GM19372 (cell line): ENCODE measurements around the gene AAGAB.

Source experiments
- ATAC-seq: cut with Tn5 transposase; IDR thresholded peaks from one replicate; pipeline ENCODE4 v1.9.1; 2021; ENCODE audit warnings: mild to moderate bottlenecking, low read depth, moderate library complexity; ENCODE audit not compliant: unreplicated experiment

The AAGAB gene

GRCh38 chr15:67190326-67190725, 64.1 kb downstream of the AAGAB start:
- no peak for ATAC-seq

- no peak for ATAC-seq
Measured at GRCh38 chr15:67189326-67190051, 65.0 kb downstream of the AAGAB start.

GRCh38 chr15:67188551-67189218, 65.8 kb downstream of the AAGAB start:
- ATAC-seq, result no peak

- ATAC-seq, result no peak
Measured at GRCh38 chr15:67187351-67187854, 67.1 kb downstream of the AAGAB start.

DNA sequence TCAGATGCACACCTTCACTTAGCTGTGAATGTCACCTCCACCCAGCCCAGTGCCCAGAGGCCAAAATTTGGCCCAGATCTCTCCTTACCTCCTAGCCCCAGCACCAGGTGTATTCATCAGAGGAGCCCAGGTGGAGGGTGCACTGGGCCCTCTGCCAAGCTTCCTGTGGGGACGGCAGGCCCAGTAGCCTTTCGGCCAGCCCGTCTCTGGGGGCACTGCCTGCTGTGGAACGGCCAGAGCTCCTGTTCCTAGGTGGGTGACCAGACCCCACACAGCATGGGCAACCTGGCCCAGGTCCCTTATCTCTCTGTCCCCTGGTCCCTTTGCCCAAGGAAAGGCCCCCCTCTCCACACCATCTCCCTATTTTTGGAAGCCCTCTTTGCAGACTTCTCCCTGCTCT, 67.8 kb downstream of the AAGAB start:
- no peak for ATAC-seq

DNA sequence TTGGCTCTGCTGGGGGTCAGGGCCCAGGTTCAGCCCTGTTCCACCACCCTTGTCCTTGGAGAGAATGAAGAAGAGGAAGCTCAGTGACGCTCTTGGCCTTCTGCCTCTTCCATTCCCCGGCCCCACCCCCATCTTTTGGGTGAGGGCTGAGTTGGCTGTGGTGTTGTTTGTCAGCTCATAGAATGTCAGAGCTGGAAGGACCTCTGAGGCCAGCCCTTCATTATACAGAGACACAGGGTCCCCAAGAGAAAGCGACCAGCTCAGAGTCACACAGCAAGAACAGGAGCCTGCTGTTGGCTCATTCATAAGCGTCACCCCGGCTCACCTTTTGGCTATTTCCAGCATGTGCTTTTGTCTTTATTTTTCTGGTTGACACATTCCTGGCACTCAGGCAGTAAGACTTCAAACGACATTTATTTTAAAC, 68.2 kb downstream of the AAGAB start:
- ATAC-seq, result no peak

- no peak for ATAC-seq
Measured at GRCh38 chr15:67185621-67186225, 68.7 kb downstream of the AAGAB start.

GRCh38 chr15:67185051-67185450, 69.4 kb downstream of the AAGAB start:
- no peak for ATAC-seq

DNA sequence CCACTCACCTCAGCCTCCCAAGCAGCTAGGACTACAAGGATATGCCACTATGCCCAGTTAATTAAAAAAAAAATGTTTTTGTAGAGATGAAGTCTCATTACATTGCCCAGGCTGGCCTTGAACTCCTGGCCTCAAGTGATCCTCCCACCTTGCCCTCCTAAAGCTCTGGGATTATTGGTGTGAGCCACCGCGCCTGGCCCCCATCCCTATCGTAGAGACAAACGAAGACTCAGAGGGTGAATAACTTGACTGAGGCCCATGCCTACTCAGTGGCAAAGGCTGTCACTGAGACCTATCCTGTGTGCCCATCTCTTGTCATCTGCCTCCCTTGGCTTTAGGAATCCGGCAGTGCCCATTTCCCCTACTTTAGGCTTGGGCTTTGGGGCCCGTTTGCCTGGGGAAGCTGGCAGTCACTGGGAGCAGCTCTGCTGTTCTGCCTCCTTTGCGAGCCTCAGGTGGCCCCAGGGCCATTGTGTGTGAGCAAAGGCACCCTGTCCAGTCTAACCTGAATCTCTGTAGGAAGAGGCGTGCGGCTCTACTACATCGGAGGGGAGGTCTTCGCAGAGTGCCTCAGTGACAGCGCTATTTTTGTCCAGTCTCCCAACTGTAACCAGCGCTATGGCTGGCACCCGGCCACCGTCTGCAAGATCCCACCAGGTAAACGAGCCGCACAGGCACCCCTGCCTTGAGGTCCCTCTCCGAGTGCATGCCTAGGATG, 70.1 kb downstream of the AAGAB start:
- no peak for ATAC-seq

DNA sequence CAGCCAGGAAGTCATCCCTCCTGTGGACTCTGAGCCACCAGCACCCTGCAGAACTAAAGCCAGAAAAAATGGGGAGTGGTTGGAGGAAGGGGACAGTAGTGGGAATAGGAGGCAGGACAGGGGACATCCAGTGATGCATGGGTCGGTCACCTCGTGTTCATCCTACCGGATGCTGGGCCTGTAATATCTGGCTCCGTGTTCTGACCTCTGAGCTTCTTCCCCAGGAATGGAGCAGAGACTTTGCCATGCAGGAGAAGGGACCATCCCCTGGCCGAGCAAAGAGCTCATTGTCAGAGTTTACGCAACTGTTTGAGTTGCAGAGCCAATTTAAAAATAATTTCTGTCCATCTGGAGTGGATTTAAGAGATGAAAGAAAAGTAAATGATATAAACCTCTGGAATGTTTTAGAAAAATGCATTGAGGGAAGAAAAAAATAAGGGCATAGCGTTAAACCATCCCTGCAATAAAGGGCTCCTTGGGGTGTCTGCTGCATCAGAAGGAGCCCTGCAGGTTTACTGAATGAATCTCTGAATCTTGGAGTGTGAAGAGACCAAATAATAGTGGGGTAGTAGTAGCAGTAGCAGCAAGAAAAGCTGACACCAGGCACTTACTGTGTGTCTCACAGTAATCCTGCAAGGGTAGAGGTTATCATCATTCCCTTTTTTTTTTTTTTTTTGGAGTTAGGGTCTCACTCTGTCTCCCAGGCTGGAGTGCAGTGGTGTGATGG, 70.9 kb downstream of the AAGAB start:
- ATAC-seq, result no peak

GRCh38 chr15:67181221-67181639, 73.2 kb downstream of the AAGAB start:
- no peak for ATAC-seq

- ATAC-seq, result no peak
Measured at GRCh38 chr15:67180514-67181191, 73.8 kb downstream of the AAGAB start.

DNA sequence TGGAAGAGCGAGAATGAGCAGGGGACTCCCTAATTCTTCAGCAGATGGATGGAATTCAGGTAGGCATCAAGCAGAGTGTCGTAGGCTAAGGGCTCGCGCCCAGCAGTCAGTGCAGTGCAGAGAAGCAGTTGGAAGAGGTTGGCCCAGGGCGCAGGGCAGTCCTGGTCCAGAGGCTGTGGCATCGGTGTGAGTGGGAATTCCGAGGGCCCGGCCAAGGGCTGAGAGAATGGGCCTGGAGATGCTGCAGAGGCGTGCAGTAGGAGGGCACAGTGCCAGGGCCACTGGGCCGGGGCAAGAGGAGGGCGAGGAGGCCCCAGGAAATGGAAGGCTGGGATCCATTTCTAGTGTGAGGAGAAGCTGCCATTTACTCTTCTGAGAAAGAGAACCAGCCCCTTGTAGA, 74.4 kb downstream of the AAGAB start:
- no peak for ATAC-seq

- ATAC-seq, result no peak
Measured at GRCh38 chr15:67179411-67179995, 75.0 kb downstream of the AAGAB start.

- no peak for ATAC-seq
Measured at GRCh38 chr15:67178569-67179210, 75.8 kb downstream of the AAGAB start.

DNA sequence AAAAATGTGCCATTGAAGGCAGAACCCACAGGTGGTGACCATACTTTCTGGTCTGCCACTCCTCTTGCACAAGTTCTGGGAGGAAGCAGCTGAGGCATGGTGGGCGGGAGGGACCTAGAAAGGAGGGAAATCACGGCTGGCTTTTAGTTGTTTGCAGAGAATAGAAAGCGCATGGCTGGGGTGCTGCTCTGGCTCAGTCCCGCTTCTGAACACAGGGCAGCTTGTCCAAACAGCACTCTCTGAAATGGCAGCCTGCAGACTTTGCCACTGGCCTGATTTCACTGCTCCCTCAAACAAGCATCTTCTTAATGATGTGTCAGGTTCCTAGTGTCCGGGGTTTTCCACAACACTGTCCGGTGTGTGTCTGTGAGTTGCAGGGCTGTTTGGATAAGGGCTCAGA, 76.7 kb downstream of the AAGAB start:
- no peak for ATAC-seq

- ATAC-seq, result no peak
Measured at GRCh38 chr15:67176195-67176971, 78.1 kb downstream of the AAGAB start.

GRCh38 chr15:67175643-67176071, 78.8 kb downstream of the AAGAB start:
- no peak for ATAC-seq
